Stimulated activated CD8-positive, alpha-beta memory T cell treated with anti-CD3 and anti-CD28 coated beads, Interleukin-15, amount 100 ng/mL, for 4 hours (primary cell): ENCODE data around the gene JPH3.

ENCODE experiments used
- DNase-seq, 2 donors: peaks; one replicate each; pipeline ENCODE4 v3.0.0-alpha.2; 2020; ENCODE audit warnings: low read depth in 2 of 2

JPH3 gene

GRCh38 chr16:87653234-87653633 lies 50.9 kb downstream of the JPH3 start:
- DNase-seq: no peak

GRCh38 chr16:87654826-87655225 lies 52.5 kb downstream of the JPH3 start:
- no peak for DNase-seq

GRCh38 chr16:87656328-87656727 lies 54.0 kb downstream of the JPH3 start:
- no peak for DNase-seq

- no peak for DNase-seq
Observed at GRCh38 chr16:87657621-87658192, 55.4 kb downstream of the JPH3 start.

GRCh38 chr16:87658564-87659225 lies 56.4 kb downstream of the JPH3 start:
- no peak for DNase-seq

GRCh38 chr16:87661561-87661960 lies 59.3 kb downstream of the JPH3 start:
- no peak for DNase-seq

- DNase-seq: no peak
Observed at GRCh38 chr16:87662254-87663204, 60.2 kb downstream of the JPH3 start.

- DNase-seq: no peak
Observed at GRCh38 chr16:87664792-87665191, 62.5 kb downstream of the JPH3 start.

- no peak for DNase-seq
Observed at GRCh38 chr16:87665193-87665592, 62.9 kb downstream of the JPH3 start.

GRCh38 chr16:87666919-87667318 lies 64.6 kb downstream of the JPH3 start:
- no peak for DNase-seq

- no peak for DNase-seq
Observed at GRCh38 chr16:87667443-87667842, 65.1 kb downstream of the JPH3 start.

GRCh38 chr16:87667946-87668345 lies 65.6 kb downstream of the JPH3 start:
- no peak for DNase-seq

GRCh38 chr16:87669672-87670071 lies 67.4 kb downstream of the JPH3 start:
- no peak for DNase-seq

- no peak for DNase-seq
Observed at GRCh38 chr16:87671221-87671620, 68.9 kb downstream of the JPH3 start.

- DNase-seq: no peak
Observed at GRCh38 chr16:87671715-87672270, 69.5 kb downstream of the JPH3 start.

GRCh38 chr16:87674419-87674818 lies 72.1 kb downstream of the JPH3 start:
- no peak for DNase-seq

GRCh38 chr16:87675111-87675719 lies 72.9 kb downstream of the JPH3 start:
- no peak for DNase-seq

- no peak for DNase-seq
Observed at GRCh38 chr16:87677830-87678229, 75.5 kb downstream of the JPH3 start.

GRCh38 chr16:87678618-87679017 lies 76.3 kb downstream of the JPH3 start:
- DNase-seq: no peak

GRCh38 chr16:87679593-87680271 lies 77.4 kb downstream of the JPH3 start:
- no peak for DNase-seq

- DNase-seq: no peak
Observed at GRCh38 chr16:87680272-87680644, 78.0 kb downstream of the JPH3 start.
